GM18873 (cell line): ENCODE measurements around the gene LRRN4CL.
"Not testable (repeated sequence)": the region's sequence is repeated elsewhere in the genome, so short reads cannot be mapped to it uniquely, and the experiment has no call there.

Experiments
- ATAC-seq: cut with Tn5 transposase; IDR thresholded peaks from one replicate; pipeline ENCODE4 v1.9.1; 2021; ENCODE audit warnings: mild to moderate bottlenecking, moderate library complexity, moderate number of reproducible peaks; ENCODE audit not compliant: unreplicated experiment, low FRiP score

Gene LRRN4CL

DNA sequence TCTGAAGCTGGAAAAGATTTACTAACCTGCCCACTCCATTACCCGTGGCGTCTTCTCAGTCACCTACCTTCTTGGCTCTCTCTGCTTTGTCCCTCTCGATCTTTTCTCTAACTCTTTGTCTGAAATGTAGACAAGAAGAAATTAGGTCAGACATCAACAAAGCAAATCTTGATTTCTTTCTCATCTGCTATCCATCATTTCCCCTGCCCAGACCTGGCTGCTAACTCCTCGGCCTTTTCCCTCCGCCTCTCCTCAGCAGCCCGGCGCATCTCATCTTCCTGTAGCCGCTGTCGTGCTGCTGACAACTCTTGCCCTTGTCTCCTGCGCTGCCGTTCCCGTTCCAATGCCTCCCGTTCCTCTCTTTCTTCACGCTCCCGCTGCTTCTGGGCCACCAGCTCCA, 11.6 kb downstream of the LRRN4CL start:
- no peak for ATAC-seq

DNA sequence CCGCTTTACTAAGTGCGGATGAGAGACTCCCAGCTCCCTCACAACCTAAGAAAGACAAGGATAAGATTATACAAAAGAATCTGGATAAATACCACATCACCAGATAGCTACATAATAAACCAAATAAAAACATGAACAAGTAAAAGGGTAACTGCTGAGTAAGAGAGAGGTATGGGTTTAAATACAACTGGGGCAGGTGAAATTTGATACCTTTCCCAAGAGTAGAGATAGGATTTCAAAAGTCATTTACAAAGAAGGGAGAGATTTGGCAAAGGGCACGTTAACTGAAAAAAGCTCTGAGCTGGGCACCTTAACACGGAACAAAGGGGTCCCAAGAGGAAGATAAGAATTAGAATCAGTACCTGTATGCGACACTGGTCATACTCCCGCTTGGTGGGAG, 12.2 kb downstream of the LRRN4CL start:
- ATAC-seq = no peak

DNA sequence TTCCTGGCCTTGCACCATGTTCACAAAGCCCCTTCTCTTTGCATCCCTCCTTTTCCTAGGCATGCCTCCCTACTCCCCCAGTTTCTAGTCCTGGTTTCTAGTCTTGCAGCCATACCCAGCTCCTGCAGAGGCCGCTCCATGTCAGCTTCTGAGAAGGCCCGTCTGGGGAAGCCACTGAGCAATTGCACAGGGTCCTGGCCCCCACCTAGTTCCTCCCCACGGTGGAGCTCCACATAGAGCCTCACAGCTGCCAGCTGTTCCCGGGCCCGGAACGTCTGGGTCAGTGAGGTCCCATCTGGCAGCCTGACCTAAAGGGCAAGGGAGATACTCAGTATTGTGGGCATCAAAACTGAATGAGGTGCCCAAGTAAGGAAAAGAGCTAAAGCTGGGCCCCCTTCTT, 12.6 kb downstream of the LRRN4CL start:
- no peak for ATAC-seq

DNA sequence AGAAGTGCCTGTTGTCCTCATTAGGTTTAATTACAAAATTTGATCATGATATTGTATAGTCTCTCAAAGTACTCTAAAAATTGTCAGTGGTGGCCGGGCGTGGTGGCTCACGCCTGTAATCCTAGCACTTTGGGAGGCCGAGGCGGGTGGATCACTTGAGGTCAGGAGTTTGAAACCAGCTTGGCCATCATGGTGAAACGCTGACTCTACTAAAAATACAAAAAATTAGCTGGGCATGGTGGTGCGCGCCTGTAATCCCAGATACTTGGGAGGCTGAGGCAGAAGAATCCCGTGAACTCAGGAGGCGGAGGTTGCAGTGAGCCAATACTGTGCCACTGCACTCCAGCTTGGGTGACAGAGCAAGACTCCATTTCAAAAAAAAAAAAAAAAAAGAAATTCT, 13.9 kb downstream of the LRRN4CL start:
- ATAC-seq = not testable (repeated sequence)

DNA sequence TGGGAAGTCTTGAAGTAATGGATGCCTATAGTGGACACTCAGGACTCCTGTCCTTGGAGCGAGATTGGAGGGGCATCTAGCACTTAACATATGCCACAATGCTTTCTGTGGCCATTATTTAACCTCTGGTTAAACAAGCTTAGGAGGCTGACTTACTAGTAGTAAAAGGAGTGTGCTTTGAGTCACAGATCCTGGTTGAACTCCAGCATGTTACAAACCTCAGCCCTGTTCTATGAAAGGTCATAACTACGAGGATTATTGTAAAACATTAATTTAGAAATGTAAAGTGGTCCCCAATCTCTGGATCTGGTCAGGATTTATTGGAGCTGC, 16.2 kb downstream of the LRRN4CL start:
- ATAC-seq = no peak

DNA sequence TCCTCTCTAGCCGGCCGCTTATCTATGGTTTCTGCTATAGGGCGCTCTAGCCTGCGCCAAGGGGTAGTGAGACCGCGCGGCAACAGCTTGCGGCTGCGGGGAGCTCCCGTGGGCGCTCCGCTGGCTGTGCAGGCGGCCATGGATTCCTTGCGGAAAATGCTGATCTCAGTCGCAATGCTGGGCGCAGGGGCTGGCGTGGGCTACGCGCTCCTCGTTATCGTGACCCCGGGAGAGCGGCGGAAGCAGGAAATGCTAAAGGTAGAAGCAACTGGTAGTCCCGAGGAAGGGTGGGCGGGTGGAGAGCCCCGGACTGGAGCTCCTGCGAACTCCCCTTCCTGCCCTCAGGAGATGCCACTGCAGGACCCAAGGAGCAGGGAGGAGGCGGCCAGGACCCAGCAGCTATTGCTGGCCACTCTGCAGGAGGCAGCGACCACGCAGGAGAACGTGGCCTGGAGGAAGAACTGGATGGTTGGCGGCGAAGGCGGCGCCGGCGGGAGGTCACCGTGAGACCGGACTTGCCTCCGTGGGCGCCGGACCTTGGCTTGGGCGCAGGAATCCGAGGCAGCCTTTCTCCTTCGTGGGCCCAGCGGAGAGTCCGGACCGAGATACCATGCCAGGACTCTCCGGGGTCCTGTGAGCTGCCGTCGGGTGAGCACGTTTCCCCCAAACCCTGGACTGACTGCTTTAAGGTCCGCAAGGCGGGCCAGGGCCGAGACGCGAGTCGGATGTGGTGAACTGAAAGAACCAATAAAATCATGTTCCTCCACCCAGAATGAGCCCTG, 17.5 kb downstream of the LRRN4CL start, which contains the start of the genes LBHD1 and UQCC3:
Gene LBHD1 (minus strand): TSS at position 660 of the 782 bp plus-strand sequence. CDS start 2,236 bp downstream, outside the sequence.
Gene UQCC3 (plus strand): TSS at position 66 of the 782 bp plus-strand sequence. CDS start 73 bp downstream, at position 139.
- no peak for ATAC-seq

DNA sequence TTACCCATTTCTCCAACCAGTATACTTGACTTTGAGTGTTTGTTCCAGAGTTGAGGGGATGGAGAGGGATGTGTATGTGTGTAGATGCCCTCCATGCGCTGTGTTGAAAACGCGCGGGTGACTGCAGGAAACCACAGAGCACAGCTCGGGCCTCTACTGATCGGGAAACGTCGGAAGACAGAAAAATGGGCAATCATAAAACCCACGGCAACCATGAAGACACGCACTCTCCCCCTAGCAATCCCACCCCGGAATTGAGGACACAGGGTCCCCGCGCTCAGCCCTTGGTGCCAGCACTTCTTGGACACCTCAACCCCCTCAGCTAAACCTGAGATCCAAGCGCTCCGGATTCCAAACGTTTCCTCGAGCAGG, 18.1 kb downstream of the LRRN4CL start:
- no peak for ATAC-seq

DNA sequence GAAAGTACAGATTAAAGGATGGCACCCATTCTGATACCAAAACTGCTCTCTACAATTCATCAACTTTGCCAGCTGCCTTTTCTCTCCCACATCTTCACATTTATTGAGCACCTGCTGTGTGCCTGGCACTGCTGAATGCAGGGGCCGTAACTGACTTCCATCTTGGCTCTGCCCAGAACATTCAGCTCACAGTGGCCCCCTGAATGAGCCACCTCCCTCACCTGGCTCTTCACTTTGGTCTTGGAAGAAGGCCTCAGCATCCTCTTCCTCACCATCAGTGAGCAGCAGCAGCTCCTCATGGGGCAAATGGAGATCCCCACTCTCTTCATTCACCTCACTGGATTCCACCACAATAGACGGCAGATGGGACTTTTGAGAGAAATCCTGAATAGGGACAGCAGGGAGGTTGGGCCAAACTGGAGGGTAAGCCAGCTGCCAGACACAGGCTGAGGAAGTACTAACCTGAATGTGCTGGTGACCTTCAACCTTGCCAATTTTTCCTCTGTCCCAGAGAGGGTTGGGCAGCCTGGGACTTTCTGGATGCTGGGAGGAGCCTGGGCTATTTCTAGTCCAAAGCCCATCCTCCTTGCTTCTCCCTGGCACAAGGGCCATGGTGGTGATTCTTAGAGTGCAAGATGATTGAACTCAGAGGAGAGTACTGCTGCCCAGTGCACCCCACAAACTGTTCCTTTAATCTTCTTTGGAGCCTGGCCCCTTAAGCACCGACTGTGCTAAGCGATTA, 19.7 kb downstream of the LRRN4CL start:
- no peak for ATAC-seq

DNA sequence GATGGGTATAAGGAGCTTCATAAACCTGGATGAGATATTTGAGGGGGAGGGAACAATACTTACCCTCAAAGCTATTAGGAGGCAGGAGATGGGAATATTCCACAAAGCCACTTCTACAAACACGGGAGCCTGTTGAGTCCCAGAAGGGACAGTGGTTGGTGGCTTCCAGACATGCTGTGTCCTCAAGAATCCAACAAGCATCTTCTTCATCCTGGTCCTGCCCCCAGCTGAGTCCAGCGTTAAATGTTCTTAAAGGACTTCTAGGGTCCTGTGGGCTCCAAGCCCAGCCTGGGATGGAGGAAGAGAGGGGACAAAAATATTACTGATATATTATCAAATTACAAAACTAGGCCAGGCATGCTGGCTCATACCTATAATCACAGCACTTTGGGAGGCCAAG, 21.9 kb downstream of the LRRN4CL start:
- no peak for ATAC-seq

DNA sequence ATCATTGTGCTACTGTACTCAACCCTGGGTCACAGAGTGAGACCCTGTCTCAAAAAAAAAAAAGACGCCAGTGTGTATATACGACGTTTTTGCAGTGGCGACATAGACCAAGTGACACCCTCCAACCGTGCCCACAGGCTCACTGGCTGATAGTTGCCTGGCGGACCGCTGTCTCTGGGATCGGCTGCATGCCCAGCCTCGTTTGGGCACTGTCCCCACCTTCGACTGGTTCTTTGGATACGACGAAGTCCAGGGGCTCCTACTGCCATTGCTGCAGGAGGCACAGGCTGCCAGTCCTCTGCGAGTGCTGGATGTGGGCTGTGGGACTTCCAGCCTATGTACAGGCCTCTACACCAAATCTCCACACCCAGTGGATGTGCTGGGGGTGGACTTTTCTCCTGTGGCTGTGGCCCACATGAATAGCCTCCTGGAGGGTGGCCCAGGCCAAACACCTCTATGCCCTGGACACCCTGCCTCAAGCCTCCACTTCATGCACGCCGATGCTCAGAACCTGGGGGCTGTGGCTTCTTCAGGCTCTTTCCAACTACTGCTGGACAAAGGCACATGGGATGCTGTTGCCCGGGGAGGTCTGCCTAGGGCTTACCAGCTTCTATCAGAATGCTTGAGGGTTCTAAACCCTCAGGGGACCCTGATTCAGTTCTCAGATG, 22.9 kb downstream of the LRRN4CL start:
- ATAC-seq = no peak

DNA sequence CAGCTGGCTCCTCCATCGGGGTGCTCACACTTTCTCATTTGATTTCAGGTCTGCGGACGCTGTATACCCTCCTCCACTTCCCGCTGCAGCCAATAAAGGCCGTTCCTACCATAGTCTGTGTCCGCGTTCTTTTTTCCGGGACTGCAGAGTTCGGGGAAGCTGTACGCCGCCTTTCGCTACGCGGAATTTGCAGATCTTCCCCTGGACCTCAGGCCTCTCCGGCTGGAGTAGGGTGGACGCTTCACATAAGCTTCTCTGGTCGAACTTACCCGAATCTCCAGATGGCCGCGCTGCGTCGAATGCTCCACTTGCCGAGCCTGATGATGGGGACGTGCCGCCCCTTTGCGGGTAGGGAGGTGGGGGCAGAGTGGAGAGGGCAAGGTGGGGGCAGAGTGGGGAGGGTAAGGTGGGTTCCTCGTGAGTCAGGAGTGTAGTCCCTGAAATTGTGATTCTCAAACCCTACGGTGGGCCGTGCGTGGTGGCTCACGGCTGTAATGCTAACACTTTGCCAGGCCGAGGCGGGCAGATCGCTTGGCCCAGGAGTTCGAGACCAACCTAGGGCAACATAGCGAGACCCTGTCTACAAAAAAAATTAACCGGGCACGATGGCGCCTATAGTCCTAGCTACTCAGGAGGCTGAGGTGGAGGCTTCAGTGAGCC, 23.6 kb downstream of the LRRN4CL start:
- peak; percentile 12 for ATAC-seq

DNA sequence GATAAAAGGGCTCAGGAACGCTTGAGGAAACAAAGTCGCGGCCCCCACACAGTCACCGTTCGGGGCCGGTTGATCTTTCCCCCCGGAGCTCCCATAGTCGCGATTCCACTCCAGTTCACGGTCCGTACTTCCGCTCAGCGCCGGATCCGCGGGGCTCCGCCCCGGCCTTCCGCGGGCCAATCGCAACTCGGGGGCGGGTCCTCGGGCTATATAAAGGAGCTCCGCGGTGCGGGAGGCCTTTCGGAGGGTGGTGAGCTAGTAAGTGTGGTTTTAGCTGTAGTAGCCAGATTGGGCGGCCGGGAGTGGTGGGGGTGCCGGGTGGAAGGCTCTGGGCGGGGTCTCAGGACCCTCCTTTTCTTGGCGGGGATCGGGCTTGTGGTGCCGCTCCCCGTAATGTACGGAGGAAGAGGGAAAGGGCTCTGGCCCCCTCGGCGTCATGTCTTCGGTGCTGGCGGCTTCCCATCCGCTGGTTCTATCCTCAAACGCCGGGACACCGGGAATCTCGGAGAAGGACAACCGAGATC, 24.2 kb downstream of the LRRN4CL start, which contains the start of the genes C11orf98 and CSKMT:
Gene C11orf98 (minus strand): TSS at position 136 of the 524 bp plus-strand sequence. CDS start 41 bp downstream, at position 95.
Gene CSKMT (plus strand): TSS at position 238 of the 524 bp plus-strand sequence. CDS start 568 bp downstream, outside the sequence.
- peak; percentile 57 for ATAC-seq

DNA sequence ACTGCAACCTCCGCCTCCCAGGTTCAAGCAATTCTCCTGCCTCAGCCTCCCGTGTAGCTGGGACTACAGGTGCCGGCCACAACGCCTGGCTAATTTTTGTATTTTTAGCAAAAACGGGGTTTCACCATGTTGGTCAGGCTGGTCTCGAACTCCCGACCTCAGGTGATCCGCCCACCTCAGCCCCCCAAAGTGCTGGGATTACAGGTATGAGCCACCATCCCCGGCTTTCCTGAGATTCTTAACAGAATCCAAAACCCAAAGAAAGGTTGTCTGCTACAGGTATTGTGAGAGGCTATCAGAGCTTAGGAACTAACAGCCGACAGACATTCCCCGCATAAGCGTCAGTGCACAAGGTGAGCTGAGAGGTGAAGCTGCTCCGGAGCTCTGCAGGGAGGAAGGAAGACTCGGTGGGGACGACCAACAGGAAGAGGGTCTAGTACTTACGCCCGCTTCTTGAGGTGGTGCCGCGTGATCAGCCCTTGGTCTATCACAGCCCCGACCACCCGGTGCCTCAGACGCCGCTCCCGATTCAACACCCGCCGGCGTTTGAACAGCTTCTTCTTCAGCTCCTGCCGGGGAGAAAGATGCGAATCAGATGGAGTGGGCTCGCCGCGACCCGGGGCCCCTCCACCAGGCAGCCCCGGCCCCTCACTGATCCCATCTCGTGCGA, 24.8 kb downstream of the LRRN4CL start:
- peak; percentile 12 for ATAC-seq

DNA sequence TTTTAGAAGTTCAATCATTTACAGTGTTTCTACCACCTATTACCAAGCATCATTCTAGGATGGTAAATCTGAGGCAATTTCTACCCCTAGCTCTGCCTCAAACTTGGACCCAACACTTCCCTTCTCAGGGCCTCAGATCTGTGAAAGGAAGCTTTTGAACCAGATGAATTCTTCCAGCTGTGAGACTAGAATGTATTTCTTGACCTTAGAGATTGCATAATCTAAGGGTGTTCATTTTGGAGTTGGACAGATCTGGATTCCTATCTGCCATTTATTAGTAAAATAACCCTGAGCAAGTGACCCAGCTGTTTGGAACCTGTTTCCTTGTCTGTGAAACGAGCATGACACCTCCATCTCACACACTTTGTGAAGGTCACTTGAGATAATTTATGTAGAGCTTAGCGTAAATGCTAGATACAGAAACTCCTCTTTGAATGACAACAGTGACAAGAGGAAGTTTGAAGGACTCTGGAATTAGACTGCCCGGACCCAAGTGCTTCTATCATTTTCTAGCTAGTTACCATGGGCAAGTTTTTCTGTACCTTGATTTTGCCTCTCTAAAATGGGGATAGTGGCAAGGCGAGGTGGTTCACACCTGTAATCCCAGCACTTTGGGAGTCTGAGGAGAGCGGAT, 32.4 kb downstream of the LRRN4CL start:
- no peak for ATAC-seq

DNA sequence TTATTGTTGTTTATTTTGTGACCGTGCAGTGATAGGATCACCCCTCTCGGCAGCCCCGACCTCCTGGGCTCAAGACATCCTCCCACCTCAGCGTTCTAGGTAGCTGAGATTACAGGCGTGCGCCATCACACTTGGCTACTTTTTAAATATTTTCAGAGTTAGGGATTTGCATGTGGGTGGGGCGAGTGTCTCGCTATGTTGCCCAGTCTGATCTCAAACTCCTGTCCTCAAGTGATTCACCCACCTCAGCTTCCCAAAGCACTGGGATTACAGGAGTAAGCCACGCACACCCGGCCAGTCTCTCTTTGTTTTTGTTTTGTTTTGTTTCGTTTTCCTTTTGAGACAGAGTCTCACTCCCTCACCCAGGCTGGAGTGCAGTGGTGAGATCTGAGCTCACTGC, 35.0 kb downstream of the LRRN4CL start:
- no peak for ATAC-seq

DNA sequence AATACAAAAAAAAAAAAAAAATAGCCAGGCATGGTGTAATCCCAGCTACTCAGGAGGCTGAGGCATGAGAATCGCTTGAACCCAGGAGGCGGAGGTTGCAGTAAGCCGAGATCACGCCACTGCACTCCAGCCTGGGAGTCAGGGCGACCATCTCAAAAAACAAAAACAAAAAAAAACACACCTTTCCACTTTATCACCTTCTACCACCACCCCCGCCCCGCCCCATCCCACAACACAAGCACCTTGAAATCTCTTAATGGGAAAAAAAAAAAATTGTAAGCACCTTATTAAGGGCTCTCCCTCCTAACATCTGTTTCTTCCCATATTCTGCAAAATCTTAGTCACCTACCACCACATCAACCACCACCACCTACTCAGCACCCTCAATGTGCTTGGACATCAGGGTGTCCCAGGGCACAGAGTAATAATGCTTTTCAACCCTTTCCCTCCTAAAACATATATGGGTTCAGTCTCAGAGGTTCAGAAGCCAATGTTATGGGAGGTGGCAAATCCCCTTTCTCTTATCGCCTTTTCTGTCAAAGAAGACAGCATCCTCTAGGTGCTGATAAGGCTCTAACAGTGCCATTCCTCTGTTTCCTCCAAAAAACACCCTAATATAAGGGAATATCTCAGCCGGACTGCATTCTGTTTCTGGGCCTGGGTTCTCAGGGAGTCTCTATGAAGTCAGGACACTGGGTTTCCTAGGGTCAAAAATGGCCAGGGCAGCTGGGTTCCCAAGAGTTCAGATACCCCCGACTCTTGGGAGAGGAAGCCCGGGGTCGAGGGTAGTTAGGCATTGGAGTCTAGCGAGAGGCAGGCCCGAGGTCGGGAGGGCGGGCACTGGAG, 36.9 kb downstream of the LRRN4CL start:
- ATAC-seq = no peak

DNA sequence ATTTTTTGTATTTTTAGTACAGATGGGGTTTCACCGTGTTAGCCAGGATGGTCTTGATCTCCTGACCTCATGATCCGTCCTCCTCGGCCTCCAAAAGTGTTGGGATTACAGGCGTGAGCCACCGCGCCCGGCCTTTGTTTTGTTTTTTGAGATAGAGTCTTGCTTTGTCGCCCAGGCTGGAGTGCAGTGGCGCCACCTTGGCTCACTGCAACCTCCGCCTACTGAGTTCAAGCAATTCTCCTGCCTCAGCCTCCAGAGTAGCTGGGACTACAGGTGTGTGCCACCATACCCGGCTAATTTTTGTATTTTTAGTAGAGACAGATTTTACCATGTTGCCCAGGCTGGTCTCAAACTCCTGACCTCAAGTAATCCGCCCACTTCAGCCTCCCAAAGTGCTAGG, 39.0 kb downstream of the LRRN4CL start:
- not testable (repeated sequence) for ATAC-seq

DNA sequence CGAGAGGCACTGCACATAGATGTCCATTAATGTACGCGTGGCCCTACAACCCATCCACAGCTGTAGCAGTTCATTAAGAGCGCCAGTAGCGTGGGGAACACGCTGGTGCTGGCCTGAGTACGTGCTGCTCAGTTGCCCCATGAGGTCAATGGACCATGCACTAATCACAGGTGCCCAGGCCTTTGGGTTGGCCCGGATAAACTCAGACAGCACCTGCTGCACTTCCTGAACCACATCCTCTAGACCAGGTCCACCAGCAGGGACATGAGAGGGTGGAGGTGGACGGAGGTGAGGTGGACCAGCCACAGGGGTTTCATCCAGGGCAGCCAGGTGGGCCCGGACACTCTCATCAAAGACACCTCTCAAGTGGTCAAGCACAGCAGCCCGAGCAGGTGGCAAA, 39.8 kb downstream of the LRRN4CL start:
- no peak for ATAC-seq
